Loucy (cell line): ENCODE results near the gene LRRC4.

Source experiments
- H2AFZ ChIP-seq: fragments of 200-600 bp; sonication (generic); 2 replicates; pipeline ENCODE4 v1.6.0; 2016; ENCODE audit warnings: antibody characterized with exemption, mild to moderate bottlenecking, low read length, moderate library complexity
- H3F3A ChIP-seq: fragments of 200-600 bp; 2 replicates; pipeline ENCODE4 v1.6.0; 2016; ENCODE audit warnings: antibody characterized with exemption, low read depth, mild to moderate bottlenecking
- H3K27me3 ChIP-seq: fragments of 200-600 bp; sonication (generic); 2 replicates; pipeline ENCODE4 v1.6.1; 2014; ENCODE audit warnings: low read length, mild to moderate bottlenecking; ENCODE audit not compliant: insufficient read depth, poor library complexity, severe bottlenecking
- H3K36me3 ChIP-seq: fragments of 200-600 bp; sonication (generic); 2 replicates; pipeline ENCODE4 v1.6.1; 2016; ENCODE audit warnings: low read length; ENCODE audit not compliant: insufficient read depth
- H3K4me1 ChIP-seq: fragments of 200-600 bp; sonication (generic); 2 replicates; pipeline ENCODE4 v1.5.1; 2014; ENCODE audit warnings: low read length, mild to moderate bottlenecking; ENCODE audit not compliant: insufficient read depth, poor library complexity, severe bottlenecking
- H3K4me2 ChIP-seq: fragments of 200-600 bp; sonication (generic); 2 replicates; pipeline ENCODE4 v1.6.0; 2014; ENCODE audit warnings: antibody characterized with exemption, low read length, low read depth, mild to moderate bottlenecking; ENCODE audit not compliant: poor library complexity, severe bottlenecking
- H3K4me3 ChIP-seq: fragments of 200-600 bp; sonication (generic); 2 replicates; pipeline ENCODE4 v1.5.1; 2014; ENCODE audit warnings: low read length, mild to moderate bottlenecking, mixed read lengths; ENCODE audit not compliant: poor library complexity, severe bottlenecking
- H3K79me2 ChIP-seq: fragments of 200-600 bp; sonication (generic); 2 replicates; pipeline ENCODE4 v1.6.1; 2014; ENCODE audit warnings: low read length; ENCODE audit not compliant: insufficient read depth
- H3K9ac ChIP-seq: fragments of 200-600 bp; sonication (generic); 2 replicates; pipeline ENCODE4 v1.6.0; 2014; ENCODE audit warnings: mild to moderate bottlenecking, low read depth, low read length, moderate library complexity; ENCODE audit not compliant: poor library complexity, severe bottlenecking
- H3K9me2 ChIP-seq: fragments of 200-600 bp; sonication (generic); replicated peaks from 2 replicates; pipeline ENCODE4 v1.6.1; 2016; ENCODE audit warnings: low read depth, low read length, mixed read lengths
- H3K9me3 ChIP-seq: fragments of 200-600 bp; sonication (generic); 2 replicates; pipeline ENCODE4 v1.6.1; 2014; ENCODE audit warnings: mild to moderate bottlenecking, antibody characterized with exemption, low read length, low read depth; ENCODE audit not compliant: insufficient read depth
- H4K20me1 ChIP-seq: fragments of 200-600 bp; sonication (generic); 2 replicates; pipeline ENCODE4 v1.6.0; 2014; ENCODE audit warnings: antibody characterized with exemption, low read length, mild to moderate bottlenecking; ENCODE audit not compliant: insufficient read depth, poor library complexity, severe bottlenecking
- EZH2phosphoT487 ChIP-seq: fragments of 200-600 bp; IDR thresholded peaks from 2 replicates; pipeline ENCODE4 v1.6.1; 2018; ENCODE audit warnings: antibody characterized with exemption, mild to moderate bottlenecking, moderate library complexity, borderline replicate concordance
- TF ChIP-seq, protein P1 (sequence below): fragments of 200-600 bp; sonication (generic); conservative IDR thresholded peaks from 2 replicates; pipeline ENCODE4 v1.5.1; 2014; ENCODE audit warnings: mild to moderate bottlenecking, antibody characterized with exemption, low read length

The LRRC4 gene

DNA sequence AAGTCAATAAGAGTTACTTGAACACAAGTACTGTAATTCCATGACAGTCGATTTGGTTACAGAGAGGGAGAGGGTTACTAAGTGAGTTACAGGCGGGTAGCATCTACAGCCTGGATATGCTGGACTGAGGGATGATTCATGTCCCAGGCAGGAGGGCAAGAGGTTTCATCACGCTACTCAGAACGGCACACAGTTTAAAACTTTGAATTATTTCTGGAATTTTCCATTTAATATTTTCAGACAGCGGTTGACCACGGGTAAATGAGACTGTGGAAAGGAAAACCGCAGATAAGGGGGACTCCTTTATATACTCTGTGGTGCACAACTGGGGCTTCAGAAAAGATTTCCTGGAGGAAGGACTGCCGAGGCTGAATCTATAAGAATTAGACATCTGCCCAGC is 25.7 kb upstream of the LRRC4 start:
- Histone ChIP-seq H2AFZ (no peak overlapping the region), H3K9ac (no peak overlapping the region), H3K9me3 (no peaks in the 10 kb centered on the region), H3K79me2 (no peaks in the 10 kb centered on the region), H4K20me1 (peaks cover 5% of the 10 kb centered on the region), H3F3A (no peaks in the 10 kb centered on the region), H3K9me2 (no peaks in the 10 kb centered on the region), H3K27me3 (no peaks in the 10 kb centered on the region), H3K36me3 (no peaks in the 10 kb centered on the region), H3K4me1 (peaks cover 35% of the 10 kb centered on the region), H3K4me3 (no peak overlapping the region), H3K4me2 (no peak overlapping the region)
- TF ChIP-seq EZH2phosphoT487: no peak
- TF ChIP-seq, protein P1, sequence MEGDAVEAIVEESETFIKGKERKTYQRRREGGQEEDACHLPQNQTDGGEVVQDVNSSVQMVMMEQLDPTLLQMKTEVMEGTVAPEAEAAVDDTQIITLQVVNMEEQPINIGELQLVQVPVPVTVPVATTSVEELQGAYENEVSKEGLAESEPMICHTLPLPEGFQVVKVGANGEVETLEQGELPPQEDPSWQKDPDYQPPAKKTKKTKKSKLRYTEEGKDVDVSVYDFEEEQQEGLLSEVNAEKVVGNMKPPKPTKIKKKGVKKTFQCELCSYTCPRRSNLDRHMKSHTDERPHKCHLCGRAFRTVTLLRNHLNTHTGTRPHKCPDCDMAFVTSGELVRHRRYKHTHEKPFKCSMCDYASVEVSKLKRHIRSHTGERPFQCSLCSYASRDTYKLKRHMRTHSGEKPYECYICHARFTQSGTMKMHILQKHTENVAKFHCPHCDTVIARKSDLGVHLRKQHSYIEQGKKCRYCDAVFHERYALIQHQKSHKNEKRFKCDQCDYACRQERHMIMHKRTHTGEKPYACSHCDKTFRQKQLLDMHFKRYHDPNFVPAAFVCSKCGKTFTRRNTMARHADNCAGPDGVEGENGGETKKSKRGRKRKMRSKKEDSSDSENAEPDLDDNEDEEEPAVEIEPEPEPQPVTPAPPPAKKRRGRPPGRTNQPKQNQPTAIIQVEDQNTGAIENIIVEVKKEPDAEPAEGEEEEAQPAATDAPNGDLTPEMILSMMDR: no peak

DNA sequence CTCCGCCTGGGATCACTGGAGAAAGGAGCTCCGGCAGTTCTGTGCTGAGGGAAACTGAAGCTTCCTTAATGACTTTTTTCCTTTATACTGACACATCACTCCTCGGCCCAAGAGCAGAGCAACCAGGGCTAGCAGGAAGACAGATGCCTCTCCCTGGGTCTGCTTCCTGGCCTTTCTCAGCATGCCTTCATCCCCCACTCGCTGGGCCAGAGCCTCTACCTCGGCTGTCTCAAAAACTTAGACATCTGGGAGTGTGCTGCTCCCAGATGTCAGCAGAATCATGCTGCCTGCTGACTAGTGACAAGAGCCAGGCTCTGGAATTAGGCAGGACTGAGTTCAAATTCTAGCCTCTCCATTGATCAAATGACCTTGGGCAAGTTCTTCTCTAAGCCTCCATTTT is 24.4 kb upstream of the LRRC4 start:
- TF ChIP-seq, protein P1: no peak
- TF ChIP-seq EZH2phosphoT487: no peak
- Histone ChIP-seq H3F3A (no peaks in the 10 kb centered on the region), H3K9ac (no peak overlapping the region), H3K4me1 (peaks cover 39% of the 10 kb centered on the region), H3K79me2 (no peaks in the 10 kb centered on the region), H3K36me3 (no peaks in the 10 kb centered on the region), H3K4me2 (no peak overlapping the region), H3K9me2 (no peaks in the 10 kb centered on the region), H3K4me3 (no peak overlapping the region), H4K20me1 (peaks cover 5% of the 10 kb centered on the region), H3K27me3 (no peaks in the 10 kb centered on the region), H3K9me3 (no peaks in the 10 kb centered on the region), H2AFZ (no peak overlapping the region)

DNA sequence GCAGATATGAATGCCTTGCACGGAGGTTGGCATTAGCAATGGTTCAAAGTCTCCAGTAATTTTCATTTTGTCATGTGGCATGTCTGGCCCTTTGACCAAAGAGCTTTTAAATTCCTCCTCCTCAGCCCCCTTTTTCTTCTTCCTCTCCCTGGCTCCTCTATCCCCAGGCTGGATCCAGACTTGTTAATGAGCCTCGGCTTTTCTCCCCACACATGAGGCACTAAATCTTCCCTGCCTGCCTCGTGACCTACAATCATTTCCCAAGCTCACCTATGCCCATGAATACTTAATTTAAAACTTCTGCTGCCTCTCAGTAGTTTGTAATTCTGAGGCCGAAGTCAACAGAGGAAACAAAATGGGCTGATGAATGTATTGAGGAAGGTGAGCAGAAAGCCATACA is 23.3 kb upstream of the LRRC4 start:
- Histone ChIP-seq H3K9ac (no peak overlapping the region), H2AFZ (no peak overlapping the region), H3K4me2 (no peak overlapping the region), H3F3A (no peaks in the 10 kb centered on the region), H3K4me1 (peaks cover 32% of the 10 kb centered on the region), H3K36me3 (no peaks in the 10 kb centered on the region), H3K9me3 (no peaks in the 10 kb centered on the region), H3K9me2 (no peaks in the 10 kb centered on the region), H3K27me3 (no peaks in the 10 kb centered on the region), H4K20me1 (peaks cover 2% of the 10 kb centered on the region), H3K4me3 (no peak overlapping the region), H3K79me2 (no peaks in the 10 kb centered on the region)
- TF ChIP-seq, protein P1: no peak
- no peak for TF ChIP-seq EZH2phosphoT487
